Cardiac septum (tissue), 1 donor: ENCODE results near the gene ETS1. TPM values are rescaled to one million over a fixed set of nuclear protein-coding genes. Genes with fewer than 3 reads are reported as not detected.

Experiments used
- DNase-seq: peaks from one replicate; pipeline ENCODE4 v3.0.0-alpha.2; 2020; ENCODE audit warnings: low spot score
- intact Hi-C: fragments of 100-400 bp; cut with DNase I; formaldehyde crosslinking; loops from one replicate; pipeline ENCODE4 v1.14.0; 2022
- total RNA-seq: library from RNA; stranded (reverse); fragmentation: NEBNext Ultra II Directional; extraction: Animal tissue kit (Norgen Biotek cat#: 25700); gene quantifications from one replicate; pipeline ENCODE4 v1.2.1, GENCODE V29; 2021
- donor health status: DM: no; HTN: no; CAD: no.

The ETS1 gene
- total RNA-seq, 1 donor from 2014 or later, result 54.2 TPM

- intact Hi-C loops, result no loop called here
- DNase-seq, result no peak
Observed at GRCh38 chr11:128512474-128512996, 74.8 kb downstream of the ETS1 start.

- intact Hi-C loops, result no loop called here
- DNase-seq, result no peak
Observed at GRCh38 chr11:128511712-128512111, 75.6 kb downstream of the ETS1 start.

GRCh38 chr11:128509621-128510389 lies 77.6 kb downstream of the ETS1 start:
- DNase-seq, result no peak
- intact Hi-C loops, result no loop called here

- no peak for DNase-seq
- intact Hi-C loops, result no loop called here
Observed at GRCh38 chr11:128508770-128509510, 78.4 kb downstream of the ETS1 start.

GRCh38 chr11:128507936-128508335 lies 79.4 kb downstream of the ETS1 start:
- intact Hi-C loops, result loop anchor here (2.0 kb wide), 1 partner anchor 13 kb away; no protein-coding TSS in a partner anchor
- DNase-seq, result no peak

GRCh38 chr11:128506999-128507611 lies 80.3 kb downstream of the ETS1 start:
- intact Hi-C loops, result loop anchor here (2.0 kb wide), 1 partner anchor 14 kb away; no protein-coding TSS in a partner anchor
- no peak for DNase-seq

GRCh38 chr11:128506356-128506755 lies 81.0 kb downstream of the ETS1 start:
- intact Hi-C loops, result loop anchor here (2.0 kb wide), 1 partner anchor 14 kb away; no protein-coding TSS in a partner anchor
- no peak for DNase-seq

GRCh38 chr11:128505449-128506065 lies 81.8 kb downstream of the ETS1 start:
- intact Hi-C loops, result loop anchor here (2.0 kb wide), 1 partner anchor 15 kb away; no protein-coding TSS in a partner anchor
- DNase-seq, result no peak

GRCh38 chr11:128504486-128504885 lies 82.9 kb downstream of the ETS1 start:
- DNase-seq, result no peak
- intact Hi-C loops, result loop anchor here (5.0 kb wide), 1 partner anchor 37 kb away; no protein-coding TSS in a partner anchor

GRCh38 chr11:128503245-128503991 lies 83.9 kb downstream of the ETS1 start:
- intact Hi-C loops, result loop anchor here (5.0 kb wide), 1 partner anchor 36 kb away; no protein-coding TSS in a partner anchor

GRCh38 chr11:128502726-128503125 lies 84.6 kb downstream of the ETS1 start:
- intact Hi-C loops, result loop anchor here (5.0 kb wide), 1 partner anchor 35 kb away; no protein-coding TSS in a partner anchor
- no peak for DNase-seq

More at GRCh38 chr11:128503245-128503991, 83.9 kb downstream of the ETS1 start:
- no peak for DNase-seq

GRCh38 chr11:128501632-128502549 lies 85.5 kb downstream of the ETS1 start:
- intact Hi-C loops, result loop anchor here (5.0 kb wide), 1 partner anchor 35 kb away; no protein-coding TSS in a partner anchor
- no peak for DNase-seq

- intact Hi-C loops, result loop anchor here (5.0 kb wide), 1 partner anchor 34 kb away; no protein-coding TSS in a partner anchor
- DNase-seq, result no peak
Observed at GRCh38 chr11:128501008-128501407, 86.3 kb downstream of the ETS1 start.

- intact Hi-C loops, result loop anchor here (5.0 kb wide), 1 partner anchor 33 kb away; no protein-coding TSS in a partner anchor
Observed at GRCh38 chr11:128500493-128500892, 86.9 kb downstream of the ETS1 start.

GRCh38 chr11:128499613-128500253 lies 87.6 kb downstream of the ETS1 start:
- DNase-seq, result no peak

More at GRCh38 chr11:128500493-128500892, 86.9 kb downstream of the ETS1 start:
- no peak for DNase-seq

GRCh38 chr11:128498721-128499245 lies 88.6 kb downstream of the ETS1 start:
- DNase-seq, result no peak
- intact Hi-C loops, result no loop called here

More at GRCh38 chr11:128499613-128500253, 87.6 kb downstream of the ETS1 start:
- intact Hi-C loops, result loop anchor here (5.0 kb wide), 1 partner anchor 32 kb away; no protein-coding TSS in a partner anchor

- DNase-seq, result no peak
- intact Hi-C loops, result no loop called here
Observed at GRCh38 chr11:128497776-128498095, 89.6 kb downstream of the ETS1 start.
